ENCODE data around the gene DDX1. TPM values are rescaled to one million over a fixed set of nuclear protein-coding genes. Genes with fewer than 3 reads are reported as not detected.

DDX1 gene
- total and polyA plus RNA-seq, 7 donors = 116 to 166 (median 132) TPM

- peaks cover 3% of the 10 kb centered on the region for H3K4me1 ChIP-seq
- DNase-seq = no peak
- intact Hi-C loops (cut with DNase I) = no loop called here
- H3K27me3 ChIP-seq (ENCODE audit: insufficient read depth in 3 of 3, low read length in 2 of 3) = no peaks in the 10 kb centered on the region
- 85 to 95% (median 92%) methylated on average over 4 of the region's 4 CpGs for WGBS, 3 donors
- H3K27ac ChIP-seq = no peak overlapping the region
- H3K4me3 ChIP-seq = no peak overlapping the region
- TF ChIP-seq, protein P1, sequence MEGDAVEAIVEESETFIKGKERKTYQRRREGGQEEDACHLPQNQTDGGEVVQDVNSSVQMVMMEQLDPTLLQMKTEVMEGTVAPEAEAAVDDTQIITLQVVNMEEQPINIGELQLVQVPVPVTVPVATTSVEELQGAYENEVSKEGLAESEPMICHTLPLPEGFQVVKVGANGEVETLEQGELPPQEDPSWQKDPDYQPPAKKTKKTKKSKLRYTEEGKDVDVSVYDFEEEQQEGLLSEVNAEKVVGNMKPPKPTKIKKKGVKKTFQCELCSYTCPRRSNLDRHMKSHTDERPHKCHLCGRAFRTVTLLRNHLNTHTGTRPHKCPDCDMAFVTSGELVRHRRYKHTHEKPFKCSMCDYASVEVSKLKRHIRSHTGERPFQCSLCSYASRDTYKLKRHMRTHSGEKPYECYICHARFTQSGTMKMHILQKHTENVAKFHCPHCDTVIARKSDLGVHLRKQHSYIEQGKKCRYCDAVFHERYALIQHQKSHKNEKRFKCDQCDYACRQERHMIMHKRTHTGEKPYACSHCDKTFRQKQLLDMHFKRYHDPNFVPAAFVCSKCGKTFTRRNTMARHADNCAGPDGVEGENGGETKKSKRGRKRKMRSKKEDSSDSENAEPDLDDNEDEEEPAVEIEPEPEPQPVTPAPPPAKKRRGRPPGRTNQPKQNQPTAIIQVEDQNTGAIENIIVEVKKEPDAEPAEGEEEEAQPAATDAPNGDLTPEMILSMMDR (IDR thresholded peaks at IDR 0.05) = no peak
- peaks cover 0 to 9% of the 10 kb centered on the region in 2 donors for H3K36me3 ChIP-seq (ENCODE audit: insufficient read depth in 1 of 2, low read depth in 1 of 2)
- no peak for ATAC-seq
- H3K9me3 ChIP-seq = no peaks in the 10 kb centered on the region
Observed at GRCh38 chr2:15643791-15644585, 52.3 kb downstream of the DDX1 start.

GRCh38 chr2:15645300-15645699 is 53.6 kb downstream of the DDX1 start:
- Histone ChIP-seq H3K4me3 (no peak overlapping the region), H3K27ac (no peak overlapping the region), H3K36me3 (ENCODE audit: insufficient read depth in 1 of 2, low read depth in 1 of 2) (peaks cover 0 to 9% of the 10 kb centered on the region in 2 donors), H3K4me1 (no peaks in the 10 kb centered on the region), H3K9me3 (no peaks in the 10 kb centered on the region), H3K27me3 (ENCODE audit: insufficient read depth in 3 of 3, low read length in 2 of 3) (no peaks in the 10 kb centered on the region)
- intact Hi-C loops (cut with DNase I) = no loop called here
- DNase-seq (no peak), ATAC-seq (no peak)
- TF ChIP-seq, protein P1 (IDR thresholded peaks at IDR 0.05) = no peak
- WGBS, 3 donors = 97 to 100% (median 100%) methylated on average over 2 of the region's 2 CpGs

DNA sequence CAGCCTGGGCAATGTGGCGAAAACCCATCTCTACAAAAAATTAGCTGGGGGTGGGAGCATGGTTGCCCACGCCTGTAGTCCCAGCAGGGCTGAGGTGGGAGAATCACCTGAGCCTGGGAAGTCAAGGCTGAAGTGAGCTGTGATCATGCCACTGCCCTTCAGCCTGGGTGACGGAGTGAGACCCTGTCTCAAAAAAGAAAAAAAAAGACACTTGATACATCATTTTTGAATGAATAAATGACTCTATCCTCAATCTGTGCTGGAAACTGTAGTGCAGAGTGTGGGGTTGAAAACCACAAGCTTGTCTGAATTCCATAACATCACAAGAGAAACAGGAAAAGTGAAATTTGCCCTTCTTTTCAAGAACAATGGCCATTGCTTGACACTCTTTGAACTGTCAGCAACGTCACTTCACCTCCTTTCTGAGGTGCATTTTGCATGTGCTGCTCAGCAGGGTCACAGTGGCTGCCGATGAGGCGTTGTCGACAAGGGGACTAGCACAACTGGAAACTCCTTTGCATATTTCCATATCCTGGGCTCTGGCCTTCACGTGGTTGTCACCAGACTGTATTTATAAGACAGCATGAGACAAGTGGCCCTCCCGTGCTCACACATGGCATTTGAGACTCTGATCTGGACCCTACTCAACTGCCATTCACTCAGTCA is 54.2 kb downstream of the DDX1 start:
- H3K4me1 ChIP-seq = no peaks in the 10 kb centered on the region
- 83 to 89% (median 86%) methylated on average over 9 of the region's 9 CpGs for WGBS, 3 donors

GRCh38 chr2:15646661-15647060 is 55.0 kb downstream of the DDX1 start:
- Histone ChIP-seq H3K27me3 (ENCODE audit: insufficient read depth in 3 of 3, low read length in 2 of 3) (no peaks in the 10 kb centered on the region), H3K27ac (no peak overlapping the region), H3K4me3 (no peak overlapping the region), H3K9me3 (no peaks in the 10 kb centered on the region), H3K36me3 (ENCODE audit: insufficient read depth in 1 of 2, low read depth in 1 of 2) (peaks cover 0 to under 1% of the 10 kb centered on the region in 2 donors), H3K4me1 (no peaks in the 10 kb centered on the region)
- intact Hi-C loops (cut with DNase I) = no loop called here
- TF ChIP-seq, protein P1 (IDR thresholded peaks at IDR 0.05) = no peak
- ATAC-seq (no peak), DNase-seq (no peak)
- WGBS, 3 donors = 94 to 95% (median 95%) methylated on average over 6 of the region's 6 CpGs

More for the DNA sequence above, 54.2 kb downstream of the DDX1 start:
- Histone ChIP-seq H3K27ac (no peak overlapping the region), H3K9me3 (no peaks in the 10 kb centered on the region), H3K4me3 (no peak overlapping the region), H3K27me3 (ENCODE audit: insufficient read depth in 3 of 3, low read length in 2 of 3) (no peaks in the 10 kb centered on the region), H3K36me3 (ENCODE audit: insufficient read depth in 1 of 2, low read depth in 1 of 2) (peaks cover 0 to 8% of the 10 kb centered on the region in 2 donors)
- intact Hi-C loops (cut with DNase I) = no loop called here
- ATAC-seq (no peak), DNase-seq (no peak)
- TF ChIP-seq, protein P1 (IDR thresholded peaks at IDR 0.05) = no peak

Data from psoas muscle (tissue), 8 donors.